Testis (tissue), 3 donors: ENCODE results near the gene PLK3. TPM values are rescaled to one million over a fixed set of nuclear protein-coding genes. Genes with fewer than 3 reads are reported as not detected.

Experiments
- DNase-seq: peaks from one replicate; pipeline ENCODE4 v3.0.0-alpha.2; 2019
- H3K27ac ChIP-seq, 2 donors: fragments of 200-600 bp; sonication (generic); one replicate each; pipeline ENCODE4 v1.5.1; 2019
- H3K27me3 ChIP-seq: fragments of 200-600 bp; sonication (generic); one replicate; pipeline ENCODE4 v1.5.1; 2019
- H3K36me3 ChIP-seq: fragments of 200-600 bp; sonication (generic); one replicate; pipeline ENCODE4 v1.5.1; 2017; ENCODE audit warnings: low read depth; ENCODE audit errors: missing control alignments
- H3K4me1 ChIP-seq: fragments of 200-600 bp; sonication (generic); one replicate; pipeline ENCODE4 v1.5.1; 2019
- H3K4me3 ChIP-seq, 2 donors: fragments of 200-600 bp; sonication (generic); one replicate each; pipeline ENCODE4 v1.5.1; 2017 to 2019
- H3K9me3 ChIP-seq: fragments of 200-600 bp; sonication (generic); one replicate; pipeline ENCODE4 v1.5.1; 2017
- CTCF ChIP-seq, 3 experiments: fragments of 450-650 bp in 2 of 3; fragments of 200-600 bp in 1 of 3; sonication (generic) in 1 of 3; IDR thresholded peaks; one replicate each; pipeline ENCODE4 v1.5.1; 2016 to 2019; ENCODE audit warnings: antibody characterized with exemption in 3 of 3, mild to moderate bottlenecking in 2 of 3, moderate library complexity in 1 of 3
- POLR2A ChIP-seq: fragments of 450-650 bp; IDR thresholded peaks from one replicate; pipeline ENCODE4 v1.6.1; 2017; ENCODE audit warnings: antibody characterized with exemption, mild to moderate bottlenecking, moderate library complexity
- WGBS, 2 donors: methylation state at CpG; one replicate each; pipeline ENCODE4 v1.1.5; 2018; 5-methylcytosine and 5-hydroxymethylcytosine counted together
- intact Hi-C: fragments of 100-400 bp; cut with DNase I; formaldehyde crosslinking; loops from one replicate; pipeline ENCODE4 v1.15.1; 2023; ENCODE audit warnings: low total_unique reads
- polyA plus RNA-seq: library from polyadenylated mRNA; stranded (reverse); fragments of 350-450 nt; fragmentation: Illumina TruSeq; extraction: RNeasy Lipid Tissue Mini Kit (QIAGEN cat#74804); gene quantifications from one replicate; pipeline ENCODE4 v1.2.3, GENCODE V29; 2014; ENCODE audit warnings: low read depth, low replicate concordance; ENCODE audit not compliant: insufficient read depth
- total RNA-seq, 2 donors: library from RNA; depleted of rRNA; stranded (reverse); fragments of >200 nt; gene quantifications; one replicate each; pipeline ENCODE4 v1.2.3, GENCODE V29; 2016

Gene PLK3
- total and polyA plus RNA-seq, 3 donors from 2014 or later: 7.2 to 17.2 (median 16.4) TPM

GRCh38 chr1:44842862-44843655, 42.9 kb downstream of the PLK3 start, which contains the start of gene PTCH2:
TSS of gene PTCH2 (minus strand) at chr1:44843253. CDS start at chr1:44842932, 321 bp downstream.
- DNase-seq: peak; percentile 92
- Histone ChIP-seq H3K27ac (peak within 1 kb of the TSS; percentile 74 to 87), H3K4me3 (peak within 1 kb of the TSS; percentile 73 to 84), H3K4me1 (peaks cover 12% of the 10 kb centered on the region), H3K9me3 (no peaks in the 10 kb centered on the region), H3K36me3 (no peaks in the 10 kb centered on the region), H3K27me3 (no peaks in the 10 kb centered on the region)
- intact Hi-C loops: no loop called here
- WGBS, 2 donors: 0 to 1% methylated on average over 33 to 69 of the region's 72 CpGs
- TF ChIP-seq CTCF (IDR thresholded peaks at IDR 0.05) (no peak), POLR2A (no peak)

- peak overlapping the region; percentile 81 to 82 for H3K27ac ChIP-seq
- WGBS, 2 donors: 44 to 50% methylated on average over 1 of the region's 1 CpG
- H3K36me3 ChIP-seq: no peaks in the 10 kb centered on the region
- DNase-seq: no peak
- no peaks in the 10 kb centered on the region for H3K9me3 ChIP-seq
- no peaks in the 10 kb centered on the region for H3K27me3 ChIP-seq
- intact Hi-C loops: no loop called here
- TF ChIP-seq POLR2A (no peak), CTCF (IDR thresholded peaks at IDR 0.05) (no peak)
- H3K4me1 ChIP-seq: peaks cover 41% of the 10 kb centered on the region
- no peak overlapping the region for H3K4me3 ChIP-seq
Measured at GRCh38 chr1:44846985-44847384, 46.8 kb downstream of the PLK3 start.

GRCh38 chr1:44847845-44848244, 47.7 kb downstream of the PLK3 start:
- Histone ChIP-seq H3K27me3 (no peaks in the 10 kb centered on the region), H3K36me3 (no peaks in the 10 kb centered on the region), H3K27ac (peak overlapping the region; percentile 81 to 82), H3K9me3 (no peaks in the 10 kb centered on the region), H3K4me1 (peaks cover 41% of the 10 kb centered on the region), H3K4me3 (no peak overlapping the region)
- TF ChIP-seq CTCF (IDR thresholded peaks at IDR 0.05) (no peak), POLR2A (no peak)
- 24 to 64% methylated on average over 1 of the region's 1 CpG for WGBS, 2 donors
- intact Hi-C loops: no loop called here
- DNase-seq: peak; percentile 85

GRCh38 chr1:44848456-44849181, 48.4 kb downstream of the PLK3 start:
- H3K9me3 ChIP-seq: no peaks in the 10 kb centered on the region
- H3K36me3 ChIP-seq: no peaks in the 10 kb centered on the region
- H3K4me1 ChIP-seq: peaks cover 41% of the 10 kb centered on the region
- peak overlapping the region; percentile 81 to 82 for H3K27ac ChIP-seq
- intact Hi-C loops: no loop called here
- H3K4me3 ChIP-seq: no peak overlapping the region
- TF ChIP-seq POLR2A (no peak), CTCF (IDR thresholded peaks at IDR 0.05) (no peak)
- peak; percentile 92 for DNase-seq
- WGBS, 2 donors: 33 to 63% methylated on average over 6 to 7 of the region's 7 CpGs
- H3K27me3 ChIP-seq: no peaks in the 10 kb centered on the region
